Activated CD8-positive, alpha-beta T cell treated with anti-CD3 and anti-CD28 coated beads for 36 hours (primary cell): ENCODE data around the gene VN1R5. TPM values are rescaled to one million over a fixed set of nuclear protein-coding genes. Genes with fewer than 3 reads are reported as not detected.

Experiments
- ATAC-seq: fragments of 200-7000 bp; cut with Tn5 transposase; one replicate; pipeline ENCODE4 v1.10.0; 2021; ENCODE audit warnings: mild to moderate bottlenecking, moderate library complexity
- CTCF ChIA-PET: fragments of 350-600 bp; sonication (Branson Sonifier 250); formaldehyde crosslinking; loops from one replicate; lab custom pipeline; 2021; ENCODE audit warnings: antibody characterized with exemption; lab: Charles Lee
- POLR2A ChIA-PET: fragments of 350-600 bp; sonication (Branson Sonifier 250); formaldehyde crosslinking; loops from one replicate; lab custom pipeline; 2021; ENCODE audit warnings: antibody characterized with exemption; lab: Charles Lee
- DNase-seq: peaks from one replicate; pipeline ENCODE4 v3.0.0-alpha.2; 2020
- H3K27ac Mint-ChIP-seq: one replicate; pipeline ENCODE4 v1.8.0; 2021; ENCODE audit warnings: mild to moderate bottlenecking, mixed read lengths
- H3K27me3 Mint-ChIP-seq: one replicate; pipeline ENCODE4 v1.8.0; 2021; ENCODE audit warnings: mixed read lengths
- H3K36me3 Mint-ChIP-seq: one replicate; pipeline ENCODE4 v1.8.0; 2021; ENCODE audit warnings: low read depth, mixed read lengths
- H3K4me1 Mint-ChIP-seq: one replicate; pipeline ENCODE4 v1.8.0; 2021; ENCODE audit warnings: low read depth, mixed read lengths
- H3K4me3 Mint-ChIP-seq: one replicate; pipeline ENCODE4 v1.8.0; 2021; ENCODE audit warnings: mild to moderate bottlenecking, moderate library complexity, mixed read lengths
- H3K9me3 Mint-ChIP-seq: one replicate; pipeline ENCODE4 v1.8.0; 2021; ENCODE audit warnings: mixed read lengths
- intact Hi-C: fragments of 100-400 bp; cut with micrococcal nuclease; formaldehyde crosslinking; loops from one replicate; pipeline ENCODE4 v1.10.0; 2022
- total RNA-seq, 2 experiments: library from RNA; stranded (reverse); gene quantifications; one replicate each; pipeline ENCODE4 v1.2.3, GENCODE V29; 2021
- TF ChIP-seq, protein P1 (sequence below): fragments of 200-600 bp; IDR thresholded peaks from one replicate; pipeline ENCODE4 v1.8.0; 2022; ENCODE audit warnings: antibody characterized with exemption, mild to moderate bottlenecking

Gene VN1R5
- total RNA-seq, 2 experiments from 2014 or later: not detected

DNA sequence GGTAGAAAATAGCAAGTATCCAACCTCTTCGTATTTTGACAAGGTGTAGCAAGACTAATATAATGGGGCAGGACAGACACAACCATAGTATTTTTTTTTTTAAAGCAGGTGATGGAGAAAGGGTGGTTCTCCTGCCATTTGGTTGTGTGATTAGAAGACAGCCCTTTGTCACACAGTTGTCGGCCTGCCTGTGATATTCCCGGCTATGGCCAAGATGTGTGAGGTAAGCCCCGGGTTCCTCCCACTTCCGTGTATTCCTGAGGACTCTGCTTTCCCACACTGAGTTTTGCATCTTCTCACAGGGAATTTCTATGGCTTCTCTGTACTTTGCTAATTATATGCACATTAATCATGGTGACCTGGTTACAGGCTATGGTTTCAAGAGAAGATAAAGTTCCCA, 39.9 kb downstream of the VN1R5 start:
- Mint-ChIP-seq H3K27me3 (no peaks in the 10 kb centered on the region), H3K4me3 (no peak overlapping the region), H3K27ac (no peak overlapping the region), H3K36me3 (peaks cover 13% of the 10 kb centered on the region), H3K9me3 (no peaks in the 10 kb centered on the region), H3K4me1 (peaks cover 22% of the 10 kb centered on the region)
- ATAC-seq (no peak), DNase-seq (no peak)
- TF ChIP-seq, protein P1, sequence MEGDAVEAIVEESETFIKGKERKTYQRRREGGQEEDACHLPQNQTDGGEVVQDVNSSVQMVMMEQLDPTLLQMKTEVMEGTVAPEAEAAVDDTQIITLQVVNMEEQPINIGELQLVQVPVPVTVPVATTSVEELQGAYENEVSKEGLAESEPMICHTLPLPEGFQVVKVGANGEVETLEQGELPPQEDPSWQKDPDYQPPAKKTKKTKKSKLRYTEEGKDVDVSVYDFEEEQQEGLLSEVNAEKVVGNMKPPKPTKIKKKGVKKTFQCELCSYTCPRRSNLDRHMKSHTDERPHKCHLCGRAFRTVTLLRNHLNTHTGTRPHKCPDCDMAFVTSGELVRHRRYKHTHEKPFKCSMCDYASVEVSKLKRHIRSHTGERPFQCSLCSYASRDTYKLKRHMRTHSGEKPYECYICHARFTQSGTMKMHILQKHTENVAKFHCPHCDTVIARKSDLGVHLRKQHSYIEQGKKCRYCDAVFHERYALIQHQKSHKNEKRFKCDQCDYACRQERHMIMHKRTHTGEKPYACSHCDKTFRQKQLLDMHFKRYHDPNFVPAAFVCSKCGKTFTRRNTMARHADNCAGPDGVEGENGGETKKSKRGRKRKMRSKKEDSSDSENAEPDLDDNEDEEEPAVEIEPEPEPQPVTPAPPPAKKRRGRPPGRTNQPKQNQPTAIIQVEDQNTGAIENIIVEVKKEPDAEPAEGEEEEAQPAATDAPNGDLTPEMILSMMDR: no peak
- ChIA-PET POLR2A (no interaction called here), CTCF (no interaction called here)
- intact Hi-C loops: no loop called here

DNA sequence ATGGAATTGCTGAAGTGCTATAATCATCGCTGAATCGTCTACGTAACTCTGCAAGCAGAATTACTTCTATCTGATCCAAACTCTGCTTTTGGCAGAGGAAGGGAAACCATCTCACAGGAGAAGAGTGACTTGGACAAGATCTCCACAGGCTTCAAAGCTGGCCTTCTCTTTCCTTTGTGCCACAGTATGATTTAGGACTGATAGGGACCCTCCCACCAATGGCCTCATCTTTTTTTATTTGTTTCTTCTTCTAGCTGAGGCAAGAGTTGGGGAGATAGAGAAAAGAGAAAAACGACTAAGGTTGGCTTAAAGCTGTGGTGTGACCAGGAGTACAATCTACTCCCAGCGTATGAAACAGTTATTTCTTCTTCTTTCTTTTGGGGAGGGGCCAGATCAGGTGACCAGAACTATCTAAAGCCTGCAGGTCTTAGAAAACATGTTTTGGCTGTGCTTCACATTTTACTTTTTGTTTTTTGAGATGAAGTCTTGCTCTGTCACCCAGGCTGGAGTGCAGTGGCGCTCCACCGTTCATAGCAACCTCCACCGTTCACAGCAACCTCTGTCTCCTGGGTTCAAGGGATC, 40.8 kb downstream of the VN1R5 start:
- H3K9me3 Mint-ChIP-seq: no peaks in the 10 kb centered on the region
- ChIA-PET CTCF (no interaction called here), POLR2A (no interaction called here)
- no peaks in the 10 kb centered on the region for H3K27me3 Mint-ChIP-seq
- no peak for DNase-seq
- no peak overlapping the region for H3K27ac Mint-ChIP-seq
- H3K36me3 Mint-ChIP-seq: peaks cover 15% of the 10 kb centered on the region
- no peak for ATAC-seq
- TF ChIP-seq, protein P1: no peak
- H3K4me1 Mint-ChIP-seq: peaks cover 22% of the 10 kb centered on the region
- intact Hi-C loops: no loop called here
- no peak overlapping the region for H3K4me3 Mint-ChIP-seq

DNA sequence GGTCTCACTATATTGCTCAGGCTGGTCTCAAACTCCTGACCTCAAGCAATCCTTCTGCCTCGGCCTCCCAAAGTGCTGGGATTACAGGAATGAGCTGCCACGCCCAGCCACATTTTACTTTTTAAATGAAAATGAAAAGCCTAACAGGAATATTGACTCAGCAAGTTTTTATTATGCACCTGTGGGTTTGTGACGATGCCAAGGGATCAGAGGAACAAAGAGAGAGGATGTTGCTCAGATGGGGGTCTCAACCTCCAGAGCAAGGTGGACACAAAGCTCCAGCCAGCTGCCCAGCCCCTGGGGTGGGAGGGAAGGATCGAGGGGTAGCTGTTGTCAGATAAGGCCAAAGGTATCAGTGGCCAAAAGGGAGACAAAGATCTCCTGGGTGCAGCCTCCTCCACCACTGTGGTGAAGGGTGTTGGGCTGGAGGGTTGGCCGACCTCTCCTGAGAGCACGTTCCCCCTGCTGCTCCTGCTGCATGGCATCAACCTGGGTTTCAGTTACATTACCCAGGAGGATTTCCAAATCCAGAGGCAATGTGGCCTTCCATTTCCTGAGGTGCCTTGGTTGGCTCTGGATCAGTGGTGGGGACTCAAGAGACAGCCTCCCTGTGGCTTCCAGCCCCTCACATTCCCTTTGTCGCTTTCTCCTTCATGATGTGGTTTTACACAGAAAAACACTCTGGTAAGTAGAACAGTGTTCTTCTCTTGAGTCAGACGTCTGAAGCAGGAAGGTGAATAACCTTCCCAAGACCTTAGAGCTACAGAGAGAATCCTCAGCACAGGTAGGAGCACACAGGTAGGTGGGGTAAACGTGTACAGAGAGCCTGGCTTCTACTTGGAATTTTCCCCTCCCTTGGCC, 41.6 kb downstream of the VN1R5 start:
- Mint-ChIP-seq H3K4me1 (peaks cover 17% of the 10 kb centered on the region), H3K36me3 (peaks cover 16% of the 10 kb centered on the region), H3K9me3 (no peaks in the 10 kb centered on the region), H3K27ac (peak overlapping the region; percentile 43), H3K27me3 (no peaks in the 10 kb centered on the region), H3K4me3 (no peak overlapping the region)
- DNase-seq (peak; percentile 45), ATAC-seq (peak; percentile 70)
- ChIA-PET POLR2A (interaction anchor here (1.3 to 1.7 kb wide), 2 partner anchors 10 to 25 kb away, joined by 3 to 4 read pairs; no protein-coding TSS in a partner anchor), CTCF (no interaction called here)
- intact Hi-C loops: no loop called here
- TF ChIP-seq, protein P1: no peak

DNA sequence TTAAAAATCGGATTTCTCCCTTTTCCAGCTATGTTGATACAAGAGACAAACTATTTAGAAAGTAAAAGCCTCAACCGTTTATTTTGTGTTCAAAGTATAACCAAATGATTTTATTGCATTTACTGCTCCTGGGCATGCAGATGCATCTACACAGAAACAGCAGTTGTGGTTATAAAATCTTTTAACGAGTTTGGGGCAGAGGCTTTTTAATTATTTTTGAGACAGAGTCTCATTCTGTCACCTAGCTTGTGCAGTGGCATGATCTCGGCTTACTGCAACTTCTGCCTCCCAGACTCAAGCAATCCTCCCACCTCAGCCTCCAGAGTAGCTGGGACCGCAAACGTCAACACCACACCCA, 42.2 kb downstream of the VN1R5 start:
- DNase-seq (no peak), ATAC-seq (no peak)
- H3K4me1 Mint-ChIP-seq: peaks cover 17% of the 10 kb centered on the region
- H3K4me3 Mint-ChIP-seq: no peak overlapping the region
- CTCF ChIA-PET: no interaction called here
- no peaks in the 10 kb centered on the region for H3K27me3 Mint-ChIP-seq
- intact Hi-C loops: no loop called here
- POLR2A ChIA-PET: interaction anchor here (1.3 to 1.7 kb wide), 2 partner anchors 10 to 25 kb away, joined by 3 to 4 read pairs; no protein-coding TSS in a partner anchor
- H3K36me3 Mint-ChIP-seq: peaks cover 22% of the 10 kb centered on the region
- H3K27ac Mint-ChIP-seq: peak overlapping the region; percentile 43
- TF ChIP-seq, protein P1: no peak
- no peaks in the 10 kb centered on the region for H3K9me3 Mint-ChIP-seq

DNA sequence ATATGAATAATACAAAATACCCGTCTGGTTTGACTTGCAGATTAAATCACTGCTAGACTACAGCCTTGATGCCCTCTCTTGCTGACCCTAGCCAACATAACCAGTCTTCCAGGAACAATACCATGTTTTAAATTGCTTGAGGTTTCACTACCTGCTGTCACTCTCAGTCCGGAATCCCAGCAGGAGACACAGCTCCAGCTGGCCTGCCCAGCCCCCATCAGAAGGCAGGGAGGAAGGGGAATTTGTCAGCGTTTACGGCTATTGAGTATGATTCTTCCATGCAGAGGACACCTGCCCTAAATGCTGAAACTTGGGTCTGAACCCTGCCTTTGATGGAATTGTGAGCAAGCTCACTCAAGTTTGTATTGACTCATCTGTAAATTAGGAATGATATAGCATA, 42.8 kb downstream of the VN1R5 start:
- DNase-seq (no peak), ATAC-seq (no peak)
- H3K27ac Mint-ChIP-seq: no peak overlapping the region
- H3K36me3 Mint-ChIP-seq: peaks cover 28% of the 10 kb centered on the region
- intact Hi-C loops: no loop called here
- H3K27me3 Mint-ChIP-seq: no peaks in the 10 kb centered on the region
- H3K4me1 Mint-ChIP-seq: peaks cover 17% of the 10 kb centered on the region
- TF ChIP-seq, protein P1: no peak
- no peaks in the 10 kb centered on the region for H3K9me3 Mint-ChIP-seq
- H3K4me3 Mint-ChIP-seq: no peak overlapping the region
- ChIA-PET POLR2A (interaction anchor here (1.3 to 1.7 kb wide), 2 partner anchors 9 to 24 kb away, joined by 3 to 4 read pairs; no protein-coding TSS in a partner anchor), CTCF (no interaction called here)
